ENCODE measurements around the gene BHLHE23. TPM values are rescaled to one million over a fixed set of nuclear protein-coding genes. Genes with fewer than 3 reads are reported as not detected.

Gene BHLHE23
- total and polyA plus RNA-seq, 12 donors: 0.03 TPM; not detected in 11

DNA sequence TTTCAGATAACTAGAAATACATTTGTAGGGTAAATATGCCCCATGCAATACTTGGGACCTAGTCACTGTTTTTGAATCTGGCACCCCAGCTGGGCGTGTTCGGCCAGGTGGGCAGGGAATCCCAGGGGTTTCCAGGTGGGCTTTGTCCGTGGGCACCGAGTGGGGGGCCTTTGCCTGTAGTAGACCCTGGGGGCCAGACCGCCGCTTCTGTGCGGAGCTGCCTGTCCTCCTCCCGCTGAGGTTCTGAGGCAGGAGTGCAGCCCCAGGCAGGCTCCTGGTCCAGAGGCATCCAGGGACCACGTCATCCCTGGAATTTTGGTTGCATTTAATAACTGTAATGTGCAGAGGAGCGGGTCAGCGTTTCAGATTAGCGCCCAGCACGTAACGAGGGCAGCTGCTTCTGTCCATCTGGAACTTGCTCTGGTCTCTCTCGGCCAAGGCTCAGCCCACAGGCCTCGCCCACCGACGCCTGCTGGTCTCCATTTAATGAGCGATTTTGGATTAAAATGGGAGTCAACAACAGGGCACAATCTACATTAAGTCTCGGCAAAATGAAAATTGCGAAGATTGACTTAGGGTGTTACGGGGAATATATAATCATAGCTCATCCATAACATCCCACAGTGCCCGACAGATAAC is 12.8 kb downstream of the BHLHE23 start:
- TF ChIP-seq, protein P1, sequence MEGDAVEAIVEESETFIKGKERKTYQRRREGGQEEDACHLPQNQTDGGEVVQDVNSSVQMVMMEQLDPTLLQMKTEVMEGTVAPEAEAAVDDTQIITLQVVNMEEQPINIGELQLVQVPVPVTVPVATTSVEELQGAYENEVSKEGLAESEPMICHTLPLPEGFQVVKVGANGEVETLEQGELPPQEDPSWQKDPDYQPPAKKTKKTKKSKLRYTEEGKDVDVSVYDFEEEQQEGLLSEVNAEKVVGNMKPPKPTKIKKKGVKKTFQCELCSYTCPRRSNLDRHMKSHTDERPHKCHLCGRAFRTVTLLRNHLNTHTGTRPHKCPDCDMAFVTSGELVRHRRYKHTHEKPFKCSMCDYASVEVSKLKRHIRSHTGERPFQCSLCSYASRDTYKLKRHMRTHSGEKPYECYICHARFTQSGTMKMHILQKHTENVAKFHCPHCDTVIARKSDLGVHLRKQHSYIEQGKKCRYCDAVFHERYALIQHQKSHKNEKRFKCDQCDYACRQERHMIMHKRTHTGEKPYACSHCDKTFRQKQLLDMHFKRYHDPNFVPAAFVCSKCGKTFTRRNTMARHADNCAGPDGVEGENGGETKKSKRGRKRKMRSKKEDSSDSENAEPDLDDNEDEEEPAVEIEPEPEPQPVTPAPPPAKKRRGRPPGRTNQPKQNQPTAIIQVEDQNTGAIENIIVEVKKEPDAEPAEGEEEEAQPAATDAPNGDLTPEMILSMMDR (IDR thresholded peaks at IDR 0.05): no peak
- intact Hi-C loops (cut with DNase I): no loop called here
- 86 to 88% methylated on average over 23 of the region's 23 CpGs for WGBS, 2 donors
- DNase-seq: no peak
- Histone ChIP-seq H3K9me3 (no peaks in the 10 kb centered on the region), H3K4me1 (no peaks in the 10 kb centered on the region), H3K27me3 (peaks cover 6 to 75% (median 68%) of the 10 kb centered on the region in 7 donors), H3K27ac (no peak overlapping the region), H3K4me3 (no peak overlapping the region), H3K36me3 (no peaks in the 10 kb centered on the region)
- no peak for ATAC-seq

DNA sequence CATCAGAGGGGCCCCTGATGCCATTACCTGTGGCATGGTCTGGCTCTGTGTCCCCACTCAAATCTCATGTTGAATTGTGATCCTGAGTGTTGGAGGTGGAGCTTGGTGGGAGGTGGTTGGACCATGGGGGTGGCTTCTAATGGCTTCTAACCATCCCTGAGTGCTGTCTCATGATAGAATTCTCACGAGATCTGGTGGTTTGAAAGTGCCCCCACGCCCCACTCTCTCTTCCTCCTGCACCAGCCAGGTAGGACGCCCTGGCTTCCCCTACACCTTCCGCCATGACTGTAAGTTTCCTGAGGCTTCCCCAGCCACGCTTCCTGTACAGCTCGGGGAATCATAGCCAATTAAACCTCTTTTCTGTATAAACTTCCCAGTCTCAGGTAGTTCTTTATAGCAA is 14.9 kb downstream of the BHLHE23 start:
- no peak overlapping the region for H3K27ac ChIP-seq
- no peaks in the 10 kb centered on the region for H3K4me1 ChIP-seq
- TF ChIP-seq, protein P1 (IDR thresholded peaks at IDR 0.05): no peak
- DNase-seq (no peak), ATAC-seq (no peak)
- no peaks in the 10 kb centered on the region for H3K36me3 ChIP-seq
- intact Hi-C loops (cut with DNase I): no loop called here
- H3K4me3 ChIP-seq: no peak overlapping the region
- WGBS, 2 donors: 66 to 82% methylated on average over 6 of the region's 6 CpGs
- no peaks in the 10 kb centered on the region for H3K9me3 ChIP-seq
- H3K27me3 ChIP-seq: peaks cover under 1 to 73% (median 56%) of the 10 kb centered on the region in 7 donors

DNA sequence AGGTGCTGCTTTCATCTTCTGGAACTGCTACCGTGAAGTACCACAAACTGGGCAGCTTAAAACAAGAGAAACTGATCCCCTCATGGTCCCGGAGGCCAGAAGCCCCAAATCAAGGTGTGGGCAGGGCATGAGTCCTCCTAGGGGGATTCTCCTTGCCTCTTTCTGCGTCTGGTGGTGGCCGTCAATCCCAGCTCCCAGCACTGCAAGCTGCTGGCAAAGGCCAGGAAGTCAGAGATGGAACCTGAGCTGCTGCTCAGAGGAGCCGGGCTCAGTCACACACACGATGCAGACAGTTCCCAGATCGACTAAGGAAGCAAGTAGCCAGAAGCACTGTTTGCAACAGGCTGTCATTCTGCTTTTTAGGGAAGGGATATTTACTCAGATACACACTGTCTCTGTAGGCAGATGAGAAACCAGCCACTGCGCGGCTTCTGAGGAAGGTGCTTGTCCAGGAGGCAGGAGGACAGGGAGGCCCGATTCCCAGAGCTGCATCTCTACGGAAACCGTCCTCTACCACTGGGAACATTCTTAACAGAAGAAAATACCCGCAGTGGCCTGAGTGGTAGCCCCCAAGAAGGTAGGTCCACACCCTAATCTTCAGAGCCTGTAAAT is 15.5 kb downstream of the BHLHE23 start:
- WGBS, 2 donors: 70 to 71% methylated on average over 13 of the region's 13 CpGs
- TF ChIP-seq, protein P1 (IDR thresholded peaks at IDR 0.05): no peak
- H3K4me1 ChIP-seq: no peaks in the 10 kb centered on the region
- intact Hi-C loops (cut with DNase I): no loop called here
- H3K36me3 ChIP-seq: no peaks in the 10 kb centered on the region
- DNase-seq: no peak
- ATAC-seq: no peak
- H3K4me3 ChIP-seq: no peak overlapping the region
- H3K27ac ChIP-seq: no peak overlapping the region
- no peaks in the 10 kb centered on the region for H3K9me3 ChIP-seq
- peaks cover 0 to 70% (median 50%) of the 10 kb centered on the region in 7 donors for H3K27me3 ChIP-seq

DNA sequence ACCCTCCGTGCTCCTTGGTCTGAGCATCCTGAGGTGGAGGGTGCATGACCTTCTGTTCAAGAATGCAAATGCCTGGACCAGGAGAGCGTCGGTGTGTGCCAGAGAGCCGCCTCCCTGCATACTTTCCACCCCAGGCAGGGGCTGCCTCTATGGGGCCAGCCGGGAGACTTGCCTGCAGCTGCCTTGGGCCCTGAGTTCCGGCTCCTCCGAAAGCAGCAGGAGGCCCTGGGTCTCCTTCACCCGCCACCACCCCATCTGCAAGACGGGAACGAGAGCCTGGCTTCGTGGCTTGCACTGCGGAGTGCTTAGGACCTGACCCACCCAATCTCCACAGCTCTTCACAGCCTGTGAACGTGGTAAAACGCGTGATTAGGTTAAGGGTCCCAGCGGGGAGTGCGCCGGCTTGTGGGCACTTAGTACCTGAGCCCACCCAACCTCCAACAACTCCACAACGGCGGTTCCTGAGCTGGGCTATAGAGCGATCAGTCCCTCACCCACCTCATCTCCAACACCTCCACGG is 16.4 kb downstream of the BHLHE23 start:
- 70% methylated on average over 22 of the region's 22 CpGs for WGBS, 2 donors
- no peak for DNase-seq
- TF ChIP-seq, protein P1 (IDR thresholded peaks at IDR 0.05): no peak
- H3K27ac ChIP-seq: no peak overlapping the region
- peaks cover 0 to 71% (median 48%) of the 10 kb centered on the region in 7 donors for H3K27me3 ChIP-seq
- no peaks in the 10 kb centered on the region for H3K36me3 ChIP-seq
- H3K4me1 ChIP-seq: peaks cover 0 to 6% (median 0%) of the 10 kb centered on the region in 9 donors
- ATAC-seq: no peak
- H3K9me3 ChIP-seq: no peaks in the 10 kb centered on the region
- intact Hi-C loops (cut with DNase I): no loop called here
- H3K4me3 ChIP-seq: no peak overlapping the region
